IMR-90 (cell line): ENCODE results near the gene LNP1. TPM values are rescaled to one million over a fixed set of nuclear protein-coding genes. Genes with fewer than 3 reads are reported as not detected.

Experiments used
- ATAC-seq: fragments of 200-7000 bp; cut with Tn5 transposase; 2 replicates; pipeline ENCODE4 v1.9.1; 2020; ENCODE audit warnings: low read depth, mild to moderate bottlenecking, moderate library complexity
- BruUV-seq: library from RNA; stranded (reverse); fragments of 400-500 nt; replicated peaks from 2 replicates; lab custom pipeline; 2021; lab: Mats Ljungman, UMichigan
- CTCF ChIA-PET: fragments of 300-600 bp; formaldehyde crosslinking; extraction: SDS; loops from one replicate; lab custom pipeline; 2021; ENCODE audit warnings: antibody characterized with exemption; lab: Yijun Ruan, JAX
- POLR2A ChIA-PET: fragments of 300-600 bp; sonication (Branson Sonifier 250); formaldehyde crosslinking; loops from one replicate; lab custom pipeline; 2022; ENCODE audit warnings: antibody characterized with exemption; ENCODE audit not compliant: unreplicated experiment; lab: Charles Lee
- DNase-seq: peaks from one replicate; pipeline ENCODE4 v3.0.0; 2013
- H2AFZ ChIP-seq: replicated peaks from 2 replicates; pipeline ENCODE3; 2013; ENCODE audit warnings: low read length, mild to moderate bottlenecking; ENCODE audit not compliant: poor library complexity
- H2AK5ac ChIP-seq: 2 replicates; pipeline ENCODE4 v1.6.1; 2013; ENCODE audit warnings: low read depth, low read length, inconsistent platforms
- H2AK9ac ChIP-seq: replicated peaks from 2 replicates; pipeline ENCODE3; 2013; ENCODE audit warnings: mild to moderate bottlenecking, low read depth, low read length, moderate library complexity; ENCODE audit not compliant: poor library complexity
- H2BK120ac ChIP-seq: 2 replicates; pipeline ENCODE4 v1.6.1; 2013; ENCODE audit warnings: low read depth, low read length, inconsistent platforms
- H2BK15ac ChIP-seq: 3 replicates; pipeline ENCODE4 v1.6.1; 2013; ENCODE audit warnings: low read depth, low read length, inconsistent platforms
- H2BK20ac ChIP-seq: 2 replicates; pipeline ENCODE4 v1.6.1; 2013; ENCODE audit warnings: low read depth, mild to moderate bottlenecking, inconsistent platforms, low read length, moderate library complexity
- H2BK5ac ChIP-seq: 2 replicates; pipeline ENCODE4 v1.6.1; 2013; ENCODE audit warnings: mild to moderate bottlenecking, low read depth, low read length, inconsistent platforms; ENCODE audit not compliant: poor library complexity, severe bottlenecking
- H3K14ac ChIP-seq: replicated peaks from 2 replicates; pipeline ENCODE4 v1.6.1; 2013; ENCODE audit warnings: low read depth, low read length, inconsistent platforms
- H3K18ac ChIP-seq: 2 replicates; pipeline ENCODE4 v1.6.1; 2013; ENCODE audit warnings: low read depth, low read length, control low read depth
- H3K23ac ChIP-seq: 2 replicates; pipeline ENCODE4 v1.6.1; 2013; ENCODE audit warnings: low read depth, low read length, inconsistent platforms
- H3K27ac ChIP-seq: 2 replicates; pipeline ENCODE4 v1.5.1; 2013; ENCODE audit warnings: mild to moderate bottlenecking, control low read depth, low read length; ENCODE audit not compliant: insufficient read depth
- H3K27me3 ChIP-seq: 2 replicates; pipeline ENCODE4 v1.6.1; 2013; ENCODE audit warnings: low read length; ENCODE audit not compliant: control insufficient read depth, insufficient read depth
- H3K36me3 ChIP-seq: 2 replicates; pipeline ENCODE4 v1.6.1; 2013; ENCODE audit warnings: low read length, mixed read lengths; ENCODE audit not compliant: control insufficient read depth, insufficient read depth
- H3K4ac ChIP-seq: 2 replicates; pipeline ENCODE4 v1.6.1; 2013; ENCODE audit warnings: low read depth, low read length, inconsistent platforms
- H3K4me1 ChIP-seq: 2 replicates; pipeline ENCODE4 v1.6.1; 2013; ENCODE audit warnings: low read length, mixed read lengths; ENCODE audit not compliant: control insufficient read depth, insufficient read depth
- H3K4me2 ChIP-seq: 2 replicates; pipeline ENCODE4 v1.6.1; 2013; ENCODE audit warnings: low read depth, mild to moderate bottlenecking, control low read depth, low read length, moderate library complexity
- H3K4me3 ChIP-seq: 2 replicates; pipeline ENCODE4 v1.5.1; 2013; ENCODE audit warnings: low read depth, mild to moderate bottlenecking, control low read depth, low read length, moderate library complexity; ENCODE audit not compliant: insufficient read depth
- H3K56ac ChIP-seq: 2 replicates; pipeline ENCODE4 v1.6.1; 2013; ENCODE audit warnings: low read length, inconsistent platforms; ENCODE audit not compliant: insufficient read depth; ENCODE audit errors: extremely low read depth
- H3K79me1 ChIP-seq, 2 experiments: 2 replicates each; pipeline ENCODE4 v1.6.1; 2013; ENCODE audit warnings: low read length in 2 of 2, inconsistent platforms in 1 of 2, low read depth in 1 of 2
- H3K9ac ChIP-seq: 2 replicates; pipeline ENCODE4 v1.6.1; 2013; ENCODE audit warnings: low read depth, low read length, control low read depth
- H3K9me1 ChIP-seq: 2 replicates; pipeline ENCODE4 v1.6.1; 2013; ENCODE audit warnings: low read length, inconsistent platforms; ENCODE audit not compliant: insufficient read depth
- H3K9me3 ChIP-seq: 2 replicates; pipeline ENCODE4 v1.6.1; 2013; ENCODE audit warnings: low read length; ENCODE audit not compliant: control insufficient read depth, insufficient read depth
- H4K20me1 ChIP-seq: 2 replicates; pipeline ENCODE4 v1.6.1; 2013; ENCODE audit warnings: low read length, inconsistent platforms; ENCODE audit not compliant: insufficient read depth
- H4K5ac ChIP-seq: 2 replicates; pipeline ENCODE4 v1.6.1; 2013; ENCODE audit warnings: mild to moderate bottlenecking, low read depth, low read length, control low read depth
- H4K8ac ChIP-seq, 2 experiments: 2 replicates each; pipeline ENCODE4 v1.6.1; 2013; ENCODE audit warnings: low read depth in 2 of 2, low read length in 2 of 2, control low read depth in 1 of 2, inconsistent platforms in 1 of 2
- H4K91ac ChIP-seq: 2 replicates; pipeline ENCODE4 v1.6.1; 2013; ENCODE audit warnings: low read depth, low read length, inconsistent platforms; ENCODE audit not compliant: insufficient read depth
- BHLHE40 ChIP-seq: fragments of 150-350 bp; IDR thresholded peaks from 2 replicates; pipeline ENCODE4 v1.6.1; 2016; ENCODE audit warnings: mild to moderate bottlenecking, low read depth, low read length
- CEBPB ChIP-seq: IDR thresholded peaks from 2 replicates; pipeline ENCODE4 v1.6.1; 2012; ENCODE audit warnings: low read depth, low read length, improper control_type of control experiment
- CHD1 ChIP-seq: IDR thresholded peaks from 2 replicates; pipeline ENCODE4 v1.6.1; 2012; ENCODE audit warnings: low read depth, low read length, improper control_type of control experiment
- CTCF ChIP-seq: conservative IDR thresholded peaks from 2 replicates; pipeline ENCODE4 v1.5.1; 2012; ENCODE audit warnings: mild to moderate bottlenecking, low read depth, low read length, improper control_type of control experiment
- FOS ChIP-seq: fragments of 150-350 bp; IDR thresholded peaks from 2 replicates; pipeline ENCODE4 v1.6.1; 2016; ENCODE audit warnings: low read depth, low read length
- MAFK ChIP-seq: IDR thresholded peaks from 2 replicates; pipeline ENCODE4 v1.6.1; 2012; ENCODE audit warnings: low read depth, low read length, improper control_type of control experiment
- MAZ ChIP-seq: IDR thresholded peaks from 2 replicates; pipeline ENCODE4 v1.6.1; 2012; ENCODE audit warnings: low read depth, mild to moderate bottlenecking, low read length, improper control_type of control experiment, moderate library complexity, borderline replicate concordance
- MXI1 ChIP-seq: IDR thresholded peaks from 2 replicates; pipeline ENCODE4 v1.6.1; 2012; ENCODE audit warnings: low read depth, mild to moderate bottlenecking, low read length, moderate library complexity, borderline replicate concordance
- NFE2L2 ChIP-seq: fragments of 150-350 bp; IDR thresholded peaks from 2 replicates; pipeline ENCODE4 v1.6.1; 2016; ENCODE audit warnings: low read depth, mild to moderate bottlenecking, low read length
- POLR2A ChIP-seq: IDR thresholded peaks from 2 replicates; pipeline ENCODE4 v1.6.1; 2012; ENCODE audit warnings: mild to moderate bottlenecking, low read depth, low read length
- RAD21 ChIP-seq: IDR thresholded peaks from 2 replicates; pipeline ENCODE4 v1.6.1; 2012; ENCODE audit warnings: low read length, improper control_type of control experiment
- RCOR1 ChIP-seq: IDR thresholded peaks from 2 replicates; pipeline ENCODE4 v1.6.1; 2012; ENCODE audit warnings: mild to moderate bottlenecking, low read length, improper control_type of control experiment; ENCODE audit not compliant: insufficient replicate concordance
- RFX5 ChIP-seq: IDR thresholded peaks from 2 replicates; pipeline ENCODE4 v1.8.0; 2012; ENCODE audit warnings: low read depth, mild to moderate bottlenecking, low read length, moderate library complexity
- SMC3 ChIP-seq: fragments of 150-350 bp; IDR thresholded peaks from 2 replicates; pipeline ENCODE4 v1.6.1; 2016; ENCODE audit warnings: low read depth, mild to moderate bottlenecking, antibody characterized with exemption, low read length, moderate library complexity
- WGBS, 2 experiments: methylation state at CpG; one replicate each; pipeline versions ENCODE4 v1.1.5 to v1.1.7; 2013; ENCODE audit warnings: missing lambda C conversion rate in 2 of 2; ENCODE audit not compliant: insufficient read length in 1 of 2; ENCODE audit errors: extremely low coverage in 2 of 2; 5-methylcytosine and 5-hydroxymethylcytosine counted together
- dilution Hi-C: fragments of 300-500 bp; cut with HindIII; formaldehyde crosslinking; loops from one replicate; pipeline ENCODE4 v1.14.3; 2018; ENCODE audit warnings: low sequenced_read_pairs; ENCODE audit not compliant: unreplicated experiment
- in situ Hi-C: fragments of 300-500 bp; cut with MboI; formaldehyde crosslinking; loops from 3 replicates; pipeline ENCODE4 v1.14.3; 2019; ENCODE audit warnings: low sequenced_read_pairs, inconsistent platforms, mixed read lengths
- intact Hi-C: fragments of 100-400 bp; cut with micrococcal nuclease; formaldehyde crosslinking; loops from 2 replicates; pipeline ENCODE4 v1.10.0; 2022
- polyA plus RNA-seq, 3 experiments: library from polyadenylated mRNA; depleted of rRNA; stranded (reverse); fragments of >200 nt; gene quantifications; 2 replicates each; pipeline ENCODE4 v1.2.3, GENCODE V29; 2012; ENCODE audit warnings: low replicate concordance in 1 of 3
- total RNA-seq: library from RNA; depleted of rRNA; stranded (reverse); fragments of >200 nt; gene quantifications from 2 replicates; pipeline ENCODE4 v1.2.3, GENCODE V29; 2012
- TF ChIP-seq, protein P1 (sequence below): fragments of 150-350 bp; IDR thresholded peaks from 2 replicates; pipeline ENCODE4 v1.6.1; 2017; ENCODE audit warnings: mild to moderate bottlenecking, antibody characterized with exemption, low read length, low read depth
- TF ChIP-seq, protein P2 (sequence below): fragments of 150-350 bp; IDR thresholded peaks from 2 replicates; pipeline ENCODE4 v1.6.1; 2016; ENCODE audit warnings: low read depth, mild to moderate bottlenecking, low read length, moderate library complexity, borderline replicate concordance

The LNP1 gene
- total and polyA plus RNA-seq, 2 of the 4 experiments (the other 2 are of a cell fraction): 2.2 to 2.4 TPM

DNA sequence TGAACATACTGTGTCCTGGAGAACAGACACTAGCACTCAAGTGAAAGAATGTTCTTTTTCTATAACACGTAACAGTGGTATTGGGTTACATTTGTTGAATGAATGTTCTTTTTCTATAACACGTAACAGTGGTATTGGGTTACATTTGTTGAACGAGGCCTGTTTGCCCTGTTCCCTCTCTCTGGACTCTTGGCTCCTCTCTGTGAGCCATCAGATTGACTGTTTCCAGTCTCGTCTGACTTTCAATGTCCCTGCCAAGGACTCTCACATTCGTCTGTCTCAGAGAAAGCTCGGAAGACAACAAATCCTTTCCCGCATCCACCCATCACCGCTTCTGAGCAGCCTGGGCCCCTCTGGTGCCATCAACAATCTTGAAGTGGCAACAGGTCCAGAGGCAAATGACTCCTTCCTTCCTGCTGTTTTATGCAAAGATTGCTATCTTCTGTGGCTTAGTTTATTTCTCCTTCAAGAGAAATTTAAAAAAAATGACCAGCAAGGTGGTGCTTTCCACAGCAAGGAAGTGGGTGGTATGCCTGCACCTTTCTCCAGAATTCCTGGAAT, 99.1 kb downstream of the LNP1 start:
- no peak overlapping the region for H3K27ac ChIP-seq
- ChIA-PET POLR2A (no interaction called here), CTCF (no interaction called here)
- no peak overlapping the region for H3K23ac ChIP-seq
- H3K4me2 ChIP-seq: no peak overlapping the region
- no peaks in the 10 kb centered on the region for H3K27me3 ChIP-seq
- no TSS peak for BruUV-seq
- no peak overlapping the region for H4K91ac ChIP-seq
- H4K20me1 ChIP-seq: no peaks in the 10 kb centered on the region
- H4K5ac ChIP-seq: no peak overlapping the region
- no CpG with 5 or more reads among the region's 8 CpGs for WGBS, 2 experiments
- no peak overlapping the region for H3K4me3 ChIP-seq
- dilution Hi-C loops (no loop called here), intact Hi-C loops (no loop called here), in situ Hi-C loops (no loop called here)
- DNase-seq: no peak
- H2AK5ac ChIP-seq: no peak overlapping the region
- no peak overlapping the region for H4K8ac ChIP-seq
- H2AK9ac ChIP-seq: no peak overlapping the region
- peaks cover 2% of the 10 kb centered on the region; the same call in 1 of the 2 replicates for H3K36me3 ChIP-seq
- H3K79me1 ChIP-seq: peaks cover 14 to 32% of the 10 kb centered on the region in 2 experiments; a peak in 3 of 4 replicates
- no peak overlapping the region for H2BK20ac ChIP-seq
- no peak overlapping the region for H3K9ac ChIP-seq
- H2BK15ac ChIP-seq: no peak overlapping the region
- H2AFZ ChIP-seq: no peak overlapping the region
- no peak for ATAC-seq
- no peak overlapping the region for H3K18ac ChIP-seq
- no peaks in the 10 kb centered on the region; the same call in 1 of the 2 replicates for H3K9me1 ChIP-seq
- no peaks in the 10 kb centered on the region for H3K9me3 ChIP-seq
- H3K4me1 ChIP-seq: peaks cover 2% of the 10 kb centered on the region; the same call in 1 of the 2 replicates
- no peak overlapping the region for H2BK120ac ChIP-seq
- TF ChIP-seq RCOR1: no peak
- TF ChIP-seq BHLHE40: no peak
- no peak for TF ChIP-seq CTCF
- no peak for TF ChIP-seq MAZ
- TF ChIP-seq, protein P1, sequence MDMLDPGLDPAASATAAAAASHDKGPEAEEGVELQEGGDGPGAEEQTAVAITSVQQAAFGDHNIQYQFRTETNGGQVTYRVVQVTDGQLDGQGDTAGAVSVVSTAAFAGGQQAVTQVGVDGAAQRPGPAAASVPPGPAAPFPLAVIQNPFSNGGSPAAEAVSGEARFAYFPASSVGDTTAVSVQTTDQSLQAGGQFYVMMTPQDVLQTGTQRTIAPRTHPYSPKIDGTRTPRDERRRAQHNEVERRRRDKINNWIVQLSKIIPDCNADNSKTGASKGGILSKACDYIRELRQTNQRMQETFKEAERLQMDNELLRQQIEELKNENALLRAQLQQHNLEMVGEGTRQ: no peak
- no peak for TF ChIP-seq MXI1
- TF ChIP-seq, protein P2, sequence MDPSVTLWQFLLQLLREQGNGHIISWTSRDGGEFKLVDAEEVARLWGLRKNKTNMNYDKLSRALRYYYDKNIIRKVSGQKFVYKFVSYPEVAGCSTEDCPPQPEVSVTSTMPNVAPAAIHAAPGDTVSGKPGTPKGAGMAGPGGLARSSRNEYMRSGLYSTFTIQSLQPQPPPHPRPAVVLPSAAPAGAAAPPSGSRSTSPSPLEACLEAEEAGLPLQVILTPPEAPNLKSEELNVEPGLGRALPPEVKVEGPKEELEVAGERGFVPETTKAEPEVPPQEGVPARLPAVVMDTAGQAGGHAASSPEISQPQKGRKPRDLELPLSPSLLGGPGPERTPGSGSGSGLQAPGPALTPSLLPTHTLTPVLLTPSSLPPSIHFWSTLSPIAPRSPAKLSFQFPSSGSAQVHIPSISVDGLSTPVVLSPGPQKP: no peak
- no peak for TF ChIP-seq MAFK
- TF ChIP-seq RAD21: no peak
- no peak for TF ChIP-seq FOS
- TF ChIP-seq CEBPB: no peak
- TF ChIP-seq NFE2L2: no peak
- TF ChIP-seq RFX5: no peak
- TF ChIP-seq SMC3: no peak
- TF ChIP-seq POLR2A: no peak
- no peak for TF ChIP-seq CHD1
- no peak overlapping the region for H3K4ac ChIP-seq
- no peak overlapping the region; the same call in 1 of the 2 replicates for H3K14ac ChIP-seq
- no peak overlapping the region for H3K56ac ChIP-seq
- H2BK5ac ChIP-seq: no peak overlapping the region
